Prostate gland (tissue), 2 donors: ENCODE data around the gene SMIM24.

Source experiments
- CTCF ChIP-seq, 4 experiments: fragments of 200-600 bp in 2 of 4; fragments of 450-650 bp in 2 of 4; sonication (generic) in 2 of 4; IDR thresholded peaks; 1 replicate in 3 of 4; 2 replicates in 1 of 4; pipeline ENCODE4 v1.5.1; 2016 to 2019; ENCODE audit warnings: antibody characterized with exemption in 4 of 4, mild to moderate bottlenecking in 2 of 4, moderate library complexity in 2 of 4
- POLR2A ChIP-seq: fragments of 450-650 bp; IDR thresholded peaks from one replicate; pipeline ENCODE4 v1.6.1; 2016; ENCODE audit warnings: antibody characterized with exemption, mild to moderate bottlenecking
- POLR2AphosphoS5 ChIP-seq: sonication (generic); formaldehyde crosslinking; IDR thresholded peaks from one replicate; pipeline ENCODE4 v1.6.1; 2017; ENCODE audit warnings: antibody characterized with exemption

- TF ChIP-seq CTCF (IDR thresholded peaks at IDR 0.05) (no peak), POLR2AphosphoS5 (no peak), POLR2A (no peak)
Observed at GRCh38 chr19:3527238-3527910, 47.0 kb upstream of the SMIM24 start.
